WTC11 (cell line): ENCODE data around the gene ADAT2. TPM values are rescaled to one million over a fixed set of nuclear protein-coding genes. Genes with fewer than 3 reads are reported as not detected.

ENCODE experiments used
- ATAC-seq: fragments of 200-7000 bp; cut with Tn5 transposase; 2 replicates; pipeline ENCODE4 v1.10.0; 2021; ENCODE audit warnings: mild to moderate bottlenecking, moderate library complexity
- CTCF ChIA-PET: fragments of 300-600 bp; sonication (Branson Sonifier 250); formaldehyde crosslinking; loops from one replicate; lab custom pipeline; 2021; ENCODE audit warnings: antibody characterized with exemption; lab: Charles Lee
- POLR2A ChIA-PET: fragments of 350-600 bp; sonication (Branson Sonifier 250); formaldehyde crosslinking; loops from one replicate; lab custom pipeline; 2021; ENCODE audit warnings: antibody characterized with exemption; lab: Charles Lee
- DNase-seq: peaks from one replicate; pipeline ENCODE4 v3.0.0; 2021; ENCODE audit warnings: low spot score
- H3K27ac Mint-ChIP-seq: 2 replicates; pipeline ENCODE4 v1.8.0; 2021; ENCODE audit warnings: mixed read lengths
- H3K27me3 Mint-ChIP-seq: 2 replicates; pipeline ENCODE4 v1.8.0; 2021; ENCODE audit warnings: low read depth, mild to moderate bottlenecking, moderate library complexity, mixed read lengths
- H3K36me3 Mint-ChIP-seq: 2 replicates; pipeline ENCODE4 v1.8.0; 2021; ENCODE audit warnings: mixed read lengths
- H3K4me1 Mint-ChIP-seq: 2 replicates; pipeline ENCODE4 v1.8.0; 2022; ENCODE audit warnings: mixed read lengths
- H3K4me3 Mint-ChIP-seq: 2 replicates; pipeline ENCODE4 v1.8.0; 2021; ENCODE audit warnings: mild to moderate bottlenecking, moderate library complexity, mixed read lengths
- H3K9me3 Mint-ChIP-seq: 2 replicates; pipeline ENCODE4 v1.8.0; 2021; ENCODE audit warnings: mixed read lengths
- ATF1 ChIP-seq: sonication (generic); formaldehyde crosslinking; IDR thresholded peaks from 2 replicates; pipeline ENCODE4 v1.8.1; 2023; ENCODE audit warnings: mild to moderate bottlenecking, moderate library complexity, missing genetic modification reagents
- CBFB ChIP-seq: sonication (generic); formaldehyde crosslinking; IDR thresholded peaks from 2 replicates; pipeline ENCODE4 v1.8.1; 2022; ENCODE audit warnings: mild to moderate bottlenecking, low read depth, missing genetic modification reagents
- CREM ChIP-seq: sonication (generic); formaldehyde crosslinking; IDR thresholded peaks from 2 replicates; pipeline ENCODE4 v1.8.1; 2022; ENCODE audit warnings: mild to moderate bottlenecking, missing genetic modification reagents, moderate library complexity
- E2F1 ChIP-seq: sonication (generic); formaldehyde crosslinking; IDR thresholded peaks from 2 replicates; pipeline ENCODE4 v1.8.0; 2022; ENCODE audit warnings: mild to moderate bottlenecking, missing genetic modification reagents
- ELF4 ChIP-seq: sonication (generic); formaldehyde crosslinking; IDR thresholded peaks from 2 replicates; pipeline ENCODE4 v1.8.1; 2022; ENCODE audit warnings: low read depth, mild to moderate bottlenecking, moderate library complexity, missing genetic modification reagents
- ESRRA ChIP-seq: sonication (generic); formaldehyde crosslinking; IDR thresholded peaks from 2 replicates; pipeline ENCODE4 v1.8.1; 2022; ENCODE audit warnings: mild to moderate bottlenecking, missing genetic modification reagents, borderline replicate concordance
- FOXJ3 ChIP-seq: sonication (generic); formaldehyde crosslinking; IDR thresholded peaks from 2 replicates; pipeline ENCODE4 v1.9.0; 2021; ENCODE audit warnings: missing genetic modification reagents, mild to moderate bottlenecking, borderline replicate concordance
- FOXK1 ChIP-seq: sonication (generic); formaldehyde crosslinking; IDR thresholded peaks from 2 replicates; pipeline ENCODE4 v1.8.0; 2022; ENCODE audit warnings: mild to moderate bottlenecking, moderate library complexity, missing genetic modification reagents
- FOXP1 ChIP-seq: sonication (generic); formaldehyde crosslinking; IDR thresholded peaks from 2 replicates; pipeline ENCODE4 v1.8.0; 2022; ENCODE audit warnings: missing genetic modification reagents, mild to moderate bottlenecking, moderate library complexity, borderline replicate concordance
- GRHL2 ChIP-seq: fragments of 250-450 bp; sonication (Bioruptor Pico); IDR thresholded peaks from 2 replicates; pipeline ENCODE4 v1.8.0; 2022; ENCODE audit warnings: mild to moderate bottlenecking, moderate library complexity; ENCODE audit not compliant: insufficient replicate concordance, severe bottlenecking
- HMGA2 ChIP-seq: fragments of 250-450 bp; sonication (Bioruptor Pico); IDR thresholded peaks from 2 replicates; pipeline ENCODE4 v1.4.0; 2021; ENCODE audit warnings: mild to moderate bottlenecking, moderate library complexity
- HMGXB4 ChIP-seq: sonication (generic); formaldehyde crosslinking; IDR thresholded peaks from 2 replicates; pipeline ENCODE4 v1.8.1; 2023; ENCODE audit warnings: mild to moderate bottlenecking, moderate library complexity, missing genetic modification reagents
- JUN ChIP-seq: sonication (generic); formaldehyde crosslinking; IDR thresholded peaks from 2 replicates; pipeline ENCODE4 v1.8.0; 2023; ENCODE audit warnings: mild to moderate bottlenecking, missing genetic modification reagents
- MLX ChIP-seq: sonication (generic); formaldehyde crosslinking; IDR thresholded peaks from 2 replicates; pipeline ENCODE4 v1.8.1; 2023; ENCODE audit warnings: mild to moderate bottlenecking, missing genetic modification reagents, moderate library complexity
- MXD4 ChIP-seq: fragments of 250-450 bp; sonication (Bioruptor Pico); IDR thresholded peaks from 2 replicates; pipeline ENCODE4 v1.8.0; 2021; ENCODE audit warnings: mild to moderate bottlenecking, moderate library complexity, borderline replicate concordance
- NFATC4 ChIP-seq: fragments of 250-450 bp; sonication (Bioruptor Pico); IDR thresholded peaks from 2 replicates; pipeline ENCODE4 v1.9.0; 2021; ENCODE audit warnings: mild to moderate bottlenecking
- NR3C1 ChIP-seq: sonication (generic); formaldehyde crosslinking; conservative IDR thresholded peaks from 2 replicates; pipeline ENCODE4 v1.8.1; 2023; ENCODE audit warnings: low read depth, mild to moderate bottlenecking, missing genetic modification reagents
- SMAD3 ChIP-seq: sonication (generic); formaldehyde crosslinking; IDR thresholded peaks from 2 replicates; pipeline ENCODE4 v1.8.0; 2022; ENCODE audit warnings: missing genetic modification reagents, mild to moderate bottlenecking, borderline replicate concordance
- SMAD4 ChIP-seq: sonication (generic); formaldehyde crosslinking; IDR thresholded peaks from 2 replicates; pipeline ENCODE4 v1.8.0; 2022; ENCODE audit warnings: mild to moderate bottlenecking, missing genetic modification reagents
- TCF7 ChIP-seq: sonication (generic); formaldehyde crosslinking; IDR thresholded peaks from 2 replicates; pipeline ENCODE4 v1.8.0; 2022; ENCODE audit warnings: mild to moderate bottlenecking, low read depth, missing genetic modification reagents, moderate library complexity
- TEAD1 ChIP-seq: sonication (generic); formaldehyde crosslinking; IDR thresholded peaks from 2 replicates; pipeline ENCODE4 v1.8.0; 2022; ENCODE audit warnings: mild to moderate bottlenecking, missing genetic modification reagents
- ZBTB21 ChIP-seq: sonication (generic); formaldehyde crosslinking; IDR thresholded peaks from 2 replicates; pipeline ENCODE4 v1.8.1; 2023; ENCODE audit warnings: mild to moderate bottlenecking, missing genetic modification reagents, borderline replicate concordance
- ZNF138 ChIP-seq: sonication (generic); formaldehyde crosslinking; conservative IDR thresholded peaks from 2 replicates; pipeline ENCODE4 v1.8.1; 2022; ENCODE audit warnings: mild to moderate bottlenecking, moderate library complexity, missing genetic modification reagents
- ZNF232 ChIP-seq: sonication (generic); formaldehyde crosslinking; IDR thresholded peaks from 2 replicates; pipeline ENCODE4 v1.8.0; 2022; ENCODE audit warnings: mild to moderate bottlenecking, missing genetic modification reagents
- ZNF281 ChIP-seq: sonication (generic); formaldehyde crosslinking; IDR thresholded peaks from 2 replicates; pipeline ENCODE4 v1.8.0; 2023; ENCODE audit warnings: mild to moderate bottlenecking, missing genetic modification reagents
- ZNF671 ChIP-seq: fragments of 250-450 bp; sonication (Bioruptor Pico); IDR thresholded peaks from 2 replicates; pipeline ENCODE4 v1.8.0; 2021; ENCODE audit warnings: mild to moderate bottlenecking
- total RNA-seq: library from RNA; stranded (reverse); gene quantifications from 3 replicates; pipeline ENCODE4 v1.2.3, GENCODE V29; 2021
- TF ChIP-seq, protein P1 (sequence below): fragments of 200-600 bp; IDR thresholded peaks from 2 replicates; pipeline ENCODE4 v1.8.0; 2022; ENCODE audit warnings: antibody characterized with exemption

The ADAT2 gene
- total RNA-seq, 1 experiment from 2014 or later, result 13.3 TPM

- Mint-ChIP-seq H3K4me1 (no peaks in the 10 kb centered on the region; the same call in 1 of the 2 replicates), H3K4me3 (no peak overlapping the region), H3K9me3 (no peaks in the 10 kb centered on the region), H3K36me3 (peaks cover 5% of the 10 kb centered on the region), H3K27ac (no peak overlapping the region), H3K27me3 (no peaks in the 10 kb centered on the region; the same call in 1 of the 2 replicates)
- TF ChIP-seq ZBTB21 (CRISPR knock-in tag) (no peak), ATF1 (CRISPR knock-in tag) (no peak), NFATC4 (no peak)
- ChIA-PET CTCF (interaction anchor here (1.0 to 1.7 kb wide), 5 partner anchors 11 to 951 kb away, joined by 3 to 4 read pairs (median 3); no protein-coding TSS in a partner anchor), POLR2A (no interaction called here)
- no peak for DNase-seq
- ATAC-seq, result no peak
These were observed 24.5 kb downstream of the ADAT2 start for GRCh38 chr6:143426026-143426425.

- ATAC-seq, result no peak
- TF ChIP-seq MLX (CRISPR knock-in tag), result no peak
- TF ChIP-seq NR3C1, result no peak
- no peak for TF ChIP-seq FOXP1
- TF ChIP-seq HMGA2 (CRISPR knock-in tag), result no peak
- no peak for TF ChIP-seq ELF4 (CRISPR knock-in tag)
- TF ChIP-seq TCF7 (CRISPR knock-in tag), result no peak
- no peak for TF ChIP-seq SMAD4 (CRISPR knock-in tag)
- no peak for TF ChIP-seq ZNF232 (CRISPR knock-in tag)
- no peak for TF ChIP-seq CBFB
- no peak for TF ChIP-seq CREM
- no peak for TF ChIP-seq MXD4 (CRISPR knock-in tag)
- TF ChIP-seq HMGXB4 (CRISPR knock-in tag), result no peak
- no peak for TF ChIP-seq GRHL2 (CRISPR knock-in tag)
- TF ChIP-seq SMAD3 (CRISPR knock-in tag), result no peak
- no peak for TF ChIP-seq ZNF671 (CRISPR knock-in tag)
- no peaks in the 10 kb centered on the region; the same call in 1 of the 2 replicates for H3K27me3 Mint-ChIP-seq
- H3K4me1 Mint-ChIP-seq, result no peaks in the 10 kb centered on the region
- H3K4me3 Mint-ChIP-seq, result no peak overlapping the region
- H3K9me3 Mint-ChIP-seq, result no peaks in the 10 kb centered on the region
- ChIA-PET POLR2A (interaction anchor here (0.6 kb wide), 1 partner anchor 467 kb away, joined by 3 read pairs; no protein-coding TSS in a partner anchor), CTCF (no interaction called here)
- no peak overlapping the region for H3K27ac Mint-ChIP-seq
- no peak for DNase-seq
- H3K36me3 Mint-ChIP-seq, result peaks cover 5% of the 10 kb centered on the region
These were observed 31.0 kb downstream of the ADAT2 start for GRCh38 chr6:143419526-143419925.

GRCh38 chr6:143414769-143415168 lies 35.7 kb downstream of the ADAT2 start:
- CTCF ChIA-PET, result no interaction called here
- no peak for ATAC-seq
- POLR2A ChIA-PET, result no interaction called here
- TF ChIP-seq HMGA2 (CRISPR knock-in tag), result no peak
- TF ChIP-seq ZNF281, result no peak
- TF ChIP-seq ESRRA (CRISPR knock-in tag), result no peak
- TF ChIP-seq, protein P1, sequence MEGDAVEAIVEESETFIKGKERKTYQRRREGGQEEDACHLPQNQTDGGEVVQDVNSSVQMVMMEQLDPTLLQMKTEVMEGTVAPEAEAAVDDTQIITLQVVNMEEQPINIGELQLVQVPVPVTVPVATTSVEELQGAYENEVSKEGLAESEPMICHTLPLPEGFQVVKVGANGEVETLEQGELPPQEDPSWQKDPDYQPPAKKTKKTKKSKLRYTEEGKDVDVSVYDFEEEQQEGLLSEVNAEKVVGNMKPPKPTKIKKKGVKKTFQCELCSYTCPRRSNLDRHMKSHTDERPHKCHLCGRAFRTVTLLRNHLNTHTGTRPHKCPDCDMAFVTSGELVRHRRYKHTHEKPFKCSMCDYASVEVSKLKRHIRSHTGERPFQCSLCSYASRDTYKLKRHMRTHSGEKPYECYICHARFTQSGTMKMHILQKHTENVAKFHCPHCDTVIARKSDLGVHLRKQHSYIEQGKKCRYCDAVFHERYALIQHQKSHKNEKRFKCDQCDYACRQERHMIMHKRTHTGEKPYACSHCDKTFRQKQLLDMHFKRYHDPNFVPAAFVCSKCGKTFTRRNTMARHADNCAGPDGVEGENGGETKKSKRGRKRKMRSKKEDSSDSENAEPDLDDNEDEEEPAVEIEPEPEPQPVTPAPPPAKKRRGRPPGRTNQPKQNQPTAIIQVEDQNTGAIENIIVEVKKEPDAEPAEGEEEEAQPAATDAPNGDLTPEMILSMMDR, result no peak
- TF ChIP-seq TCF7 (CRISPR knock-in tag), result no peak
- no peak for TF ChIP-seq ZNF138
- TF ChIP-seq FOXJ3 (CRISPR knock-in tag), result no peak
- no peak for TF ChIP-seq FOXP1
- no peak for TF ChIP-seq FOXK1 (CRISPR knock-in tag)
- TF ChIP-seq JUN (CRISPR knock-in tag), result no peak
- TF ChIP-seq NFATC4, result no peak
- TF ChIP-seq E2F1 (CRISPR knock-in tag), result no peak
- no peak for TF ChIP-seq TEAD1 (CRISPR knock-in tag)

More at GRCh38 chr6:143414769-143415168, 35.7 kb downstream of the ADAT2 start:
- Mint-ChIP-seq H3K9me3 (no peaks in the 10 kb centered on the region), H3K4me3 (no peak overlapping the region), H3K4me1 (peaks cover 5% of the 10 kb centered on the region; the same call in 1 of the 2 replicates), H3K36me3 (no peaks in the 10 kb centered on the region), H3K27me3 (no peaks in the 10 kb centered on the region), H3K27ac (no peak overlapping the region)
- DNase-seq, result no peak
